HL-60 (cell line): ENCODE data around the gene DYRK1B.

Experiments used
- CTCF ChIP-seq: IDR thresholded peaks from one replicate; pipeline ENCODE4 v1.5.1; 2011; ENCODE audit warnings: low read length, control low read depth, inconsistent platforms; ENCODE audit not compliant: insufficient read depth
- POLR2AphosphoS5 ChIP-seq: IDR thresholded peaks from 2 replicates; pipeline ENCODE4 v1.6.1; 2012; ENCODE audit warnings: low read depth
- SPI1 ChIP-seq: IDR thresholded peaks from 2 replicates; pipeline ENCODE4 v1.6.1; 2012; ENCODE audit warnings: low read depth, mild to moderate bottlenecking, borderline replicate concordance
- TF ChIP-seq, protein P1 (sequence below): IDR thresholded peaks from 2 replicates; pipeline ENCODE4 v1.6.1; 2012; ENCODE audit warnings: low read depth; ENCODE audit not compliant: insufficient replicate concordance

DNA sequence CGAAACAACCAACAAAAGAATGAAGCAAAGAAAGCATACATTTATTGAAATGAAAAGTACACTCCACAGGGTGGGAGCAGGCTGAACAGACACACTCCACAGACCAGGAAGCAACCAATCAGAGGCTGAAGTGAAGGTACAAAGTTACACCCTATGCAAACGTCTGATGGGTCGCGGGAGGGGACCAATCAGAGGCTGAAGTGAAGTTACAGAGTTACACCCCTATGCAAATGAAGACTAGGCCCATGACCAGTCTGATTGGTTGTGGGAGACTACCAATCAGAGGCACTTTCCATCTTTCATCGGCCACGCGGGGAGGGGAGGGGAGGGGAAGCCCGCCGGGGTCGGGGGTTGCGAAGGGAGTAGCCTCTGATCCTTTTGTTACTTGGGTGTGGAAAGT is 24.6 kb upstream of the DYRK1B start:
- TF ChIP-seq CTCF = no peak
- TF ChIP-seq POLR2AphosphoS5 = no peak
- no peak for TF ChIP-seq SPI1
- TF ChIP-seq, protein P1, sequence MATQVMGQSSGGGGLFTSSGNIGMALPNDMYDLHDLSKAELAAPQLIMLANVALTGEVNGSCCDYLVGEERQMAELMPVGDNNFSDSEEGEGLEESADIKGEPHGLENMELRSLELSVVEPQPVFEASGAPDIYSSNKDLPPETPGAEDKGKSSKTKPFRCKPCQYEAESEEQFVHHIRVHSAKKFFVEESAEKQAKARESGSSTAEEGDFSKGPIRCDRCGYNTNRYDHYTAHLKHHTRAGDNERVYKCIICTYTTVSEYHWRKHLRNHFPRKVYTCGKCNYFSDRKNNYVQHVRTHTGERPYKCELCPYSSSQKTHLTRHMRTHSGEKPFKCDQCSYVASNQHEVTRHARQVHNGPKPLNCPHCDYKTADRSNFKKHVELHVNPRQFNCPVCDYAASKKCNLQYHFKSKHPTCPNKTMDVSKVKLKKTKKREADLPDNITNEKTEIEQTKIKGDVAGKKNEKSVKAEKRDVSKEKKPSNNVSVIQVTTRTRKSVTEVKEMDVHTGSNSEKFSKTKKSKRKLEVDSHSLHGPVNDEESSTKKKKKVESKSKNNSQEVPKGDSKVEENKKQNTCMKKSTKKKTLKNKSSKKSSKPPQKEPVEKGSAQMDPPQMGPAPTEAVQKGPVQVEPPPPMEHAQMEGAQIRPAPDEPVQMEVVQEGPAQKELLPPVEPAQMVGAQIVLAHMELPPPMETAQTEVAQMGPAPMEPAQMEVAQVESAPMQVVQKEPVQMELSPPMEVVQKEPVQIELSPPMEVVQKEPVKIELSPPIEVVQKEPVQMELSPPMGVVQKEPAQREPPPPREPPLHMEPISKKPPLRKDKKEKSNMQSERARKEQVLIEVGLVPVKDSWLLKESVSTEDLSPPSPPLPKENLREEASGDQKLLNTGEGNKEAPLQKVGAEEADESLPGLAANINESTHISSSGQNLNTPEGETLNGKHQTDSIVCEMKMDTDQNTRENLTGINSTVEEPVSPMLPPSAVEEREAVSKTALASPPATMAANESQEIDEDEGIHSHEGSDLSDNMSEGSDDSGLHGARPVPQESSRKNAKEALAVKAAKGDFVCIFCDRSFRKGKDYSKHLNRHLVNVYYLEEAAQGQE = no peak
